ENCODE measurements around the gene MAGOH. TPM values are rescaled to one million over a fixed set of nuclear protein-coding genes. Genes with fewer than 3 reads are reported as not detected.
A peak's percentile ranks its signal among the peaks of the same experiment; 100 is the strongest.

MAGOH gene
- total and polyA plus RNA-seq, 2 of the 13 experiments (the other 11 are each of a cell fraction or from before 2014, with no cell fraction given): 24.1 to 87.0 TPM

GRCh38 chr1:53220171-53220961 is 18.0 kb downstream of the MAGOH start, which contains the start of gene CZIB (continued):
- TF ChIP-seq ZNF639 (CRISPR knock-in tag; conservative IDR thresholded peaks at IDR 0.05) (no peak; the same call in 1 of the 2 replicates), ZMAT3 (CRISPR knock-in tag; conservative IDR thresholded peaks at IDR 0.05) (no peak), ZNF337 (CRISPR knock-in tag; IDR thresholded peaks at IDR 0.05; ENCODE audit: borderline replicate concordance, low read depth) (no peak), ATF2 (CRISPR knock-in tag; IDR thresholded peaks at IDR 0.05) (peak; percentile 58; the same call in 1 of the 2 replicates), MLLT10 (CRISPR knock-in tag; IDR thresholded peaks at IDR 0.05) (no peak), RBAK (CRISPR knock-in tag; IDR thresholded peaks at IDR 0.05) (no peak; the same call in 1 of the 2 replicates), MYC (CRISPR knock-in tag; IDR thresholded peaks at IDR 0.05; ENCODE audit: borderline replicate concordance) (peak; percentile 97), MED13 (CRISPR knock-in tag; IDR thresholded peaks at IDR 0.05) (no peak), SMARCC2 (IDR thresholded peaks at IDR 0.05) (no peak), PAWR (CRISPR knock-in tag; IDR thresholded peaks at IDR 0.05; ENCODE audit: borderline replicate concordance) (no peak)
- TF ChIP-seq, protein P1, sequence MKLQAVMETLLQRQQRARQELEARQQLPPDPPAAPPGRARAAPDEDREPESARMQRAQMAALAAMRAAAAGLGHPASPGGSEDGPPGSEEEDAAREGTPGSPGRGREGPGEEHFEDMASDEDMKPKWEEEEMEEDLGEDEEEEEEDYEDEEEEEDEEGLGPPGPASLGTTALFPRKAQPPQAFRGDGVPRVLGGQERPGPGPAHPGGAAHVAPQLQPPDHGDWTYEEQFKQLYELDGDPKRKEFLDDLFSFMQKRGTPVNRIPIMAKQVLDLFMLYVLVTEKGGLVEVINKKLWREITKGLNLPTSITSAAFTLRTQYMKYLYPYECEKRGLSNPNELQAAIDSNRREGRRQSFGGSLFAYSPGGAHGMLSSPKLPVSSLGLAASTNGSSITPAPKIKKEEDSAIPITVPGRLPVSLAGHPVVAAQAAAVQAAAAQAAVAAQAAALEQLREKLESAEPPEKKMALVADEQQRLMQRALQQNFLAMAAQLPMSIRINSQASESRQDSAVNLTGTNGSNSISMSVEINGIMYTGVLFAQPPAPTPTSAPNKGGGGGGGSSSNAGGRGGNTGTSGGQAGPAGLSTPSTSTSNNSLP (IDR thresholded peaks at IDR 0.05; ENCODE audit: low read depth, low read length): no peak
- TF ChIP-seq, protein P2, sequence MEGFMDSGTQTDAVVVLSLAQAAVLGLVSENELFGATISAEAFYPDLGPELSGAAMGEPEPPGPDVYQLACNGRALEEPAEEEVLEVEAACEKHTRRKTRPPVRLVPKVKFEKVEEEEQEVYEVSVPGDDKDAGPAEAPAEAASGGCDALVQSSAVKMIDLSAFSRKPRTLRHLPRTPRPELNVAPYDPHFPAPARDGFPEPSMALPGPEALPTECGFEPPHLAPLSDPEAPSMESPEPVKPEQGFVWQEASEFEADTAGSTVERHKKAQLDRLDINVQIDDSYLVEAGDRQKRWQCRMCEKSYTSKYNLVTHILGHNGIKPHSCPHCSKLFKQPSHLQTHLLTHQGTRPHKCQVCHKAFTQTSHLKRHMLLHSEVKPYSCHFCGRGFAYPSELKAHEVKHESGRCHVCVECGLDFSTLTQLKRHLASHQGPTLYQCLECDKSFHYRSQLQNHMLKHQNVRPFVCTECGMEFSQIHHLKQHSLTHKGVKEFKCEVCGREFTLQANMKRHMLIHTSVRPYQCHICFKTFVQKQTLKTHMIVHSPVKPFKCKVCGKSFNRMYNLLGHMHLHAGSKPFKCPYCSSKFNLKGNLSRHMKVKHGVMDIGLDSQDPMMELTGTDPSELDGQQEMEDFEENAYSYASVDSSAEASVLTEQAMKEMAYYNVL (CRISPR knock-in tag; IDR thresholded peaks at IDR 0.05; ENCODE audit: borderline replicate concordance): peak; percentile 91; the same call in 1 of the 2 replicates
- TF ChIP-seq, protein P3, sequence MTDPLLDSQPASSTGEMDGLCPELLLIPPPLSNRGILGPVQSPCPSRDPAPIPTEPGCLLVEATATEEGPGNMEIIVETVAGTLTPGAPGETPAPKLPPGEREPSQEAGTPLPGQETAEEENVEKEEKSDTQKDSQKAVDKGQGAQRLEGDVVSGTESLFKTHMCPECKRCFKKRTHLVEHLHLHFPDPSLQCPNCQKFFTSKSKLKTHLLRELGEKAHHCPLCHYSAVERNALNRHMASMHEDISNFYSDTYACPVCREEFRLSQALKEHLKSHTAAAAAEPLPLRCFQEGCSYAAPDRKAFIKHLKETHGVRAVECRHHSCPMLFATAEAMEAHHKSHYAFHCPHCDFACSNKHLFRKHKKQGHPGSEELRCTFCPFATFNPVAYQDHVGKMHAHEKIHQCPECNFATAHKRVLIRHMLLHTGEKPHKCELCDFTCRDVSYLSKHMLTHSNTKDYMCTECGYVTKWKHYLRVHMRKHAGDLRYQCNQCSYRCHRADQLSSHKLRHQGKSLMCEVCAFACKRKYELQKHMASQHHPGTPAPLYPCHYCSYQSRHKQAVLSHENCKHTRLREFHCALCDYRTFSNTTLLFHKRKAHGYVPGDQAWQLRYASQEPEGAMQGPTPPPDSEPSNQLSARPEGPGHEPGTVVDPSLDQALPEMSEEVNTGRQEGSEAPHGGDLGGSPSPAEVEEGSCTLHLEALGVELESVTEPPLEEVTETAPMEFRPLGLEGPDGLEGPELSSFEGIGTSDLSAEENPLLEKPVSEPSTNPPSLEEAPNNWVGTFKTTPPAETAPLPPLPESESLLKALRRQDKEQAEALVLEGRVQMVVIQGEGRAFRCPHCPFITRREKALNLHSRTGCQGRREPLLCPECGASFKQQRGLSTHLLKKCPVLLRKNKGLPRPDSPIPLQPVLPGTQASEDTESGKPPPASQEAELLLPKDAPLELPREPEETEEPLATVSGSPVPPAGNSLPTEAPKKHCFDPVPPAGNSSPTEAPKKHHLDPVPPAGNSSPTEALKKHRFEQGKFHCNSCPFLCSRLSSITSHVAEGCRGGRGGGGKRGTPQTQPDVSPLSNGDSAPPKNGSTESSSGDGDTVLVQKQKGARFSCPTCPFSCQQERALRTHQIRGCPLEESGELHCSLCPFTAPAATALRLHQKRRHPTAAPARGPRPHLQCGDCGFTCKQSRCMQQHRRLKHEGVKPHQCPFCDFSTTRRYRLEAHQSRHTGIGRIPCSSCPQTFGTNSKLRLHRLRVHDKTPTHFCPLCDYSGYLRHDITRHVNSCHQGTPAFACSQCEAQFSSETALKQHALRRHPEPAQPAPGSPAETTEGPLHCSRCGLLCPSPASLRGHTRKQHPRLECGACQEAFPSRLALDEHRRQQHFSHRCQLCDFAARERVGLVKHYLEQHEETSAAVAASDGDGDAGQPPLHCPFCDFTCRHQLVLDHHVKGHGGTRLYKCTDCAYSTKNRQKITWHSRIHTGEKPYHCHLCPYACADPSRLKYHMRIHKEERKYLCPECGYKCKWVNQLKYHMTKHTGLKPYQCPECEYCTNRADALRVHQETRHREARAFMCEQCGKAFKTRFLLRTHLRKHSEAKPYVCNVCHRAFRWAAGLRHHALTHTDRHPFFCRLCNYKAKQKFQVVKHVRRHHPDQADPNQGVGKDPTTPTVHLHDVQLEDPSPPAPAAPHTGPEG (CRISPR knock-in tag; IDR thresholded peaks at IDR 0.05): peak; percentile 79
- TF ChIP-seq, protein P4, sequence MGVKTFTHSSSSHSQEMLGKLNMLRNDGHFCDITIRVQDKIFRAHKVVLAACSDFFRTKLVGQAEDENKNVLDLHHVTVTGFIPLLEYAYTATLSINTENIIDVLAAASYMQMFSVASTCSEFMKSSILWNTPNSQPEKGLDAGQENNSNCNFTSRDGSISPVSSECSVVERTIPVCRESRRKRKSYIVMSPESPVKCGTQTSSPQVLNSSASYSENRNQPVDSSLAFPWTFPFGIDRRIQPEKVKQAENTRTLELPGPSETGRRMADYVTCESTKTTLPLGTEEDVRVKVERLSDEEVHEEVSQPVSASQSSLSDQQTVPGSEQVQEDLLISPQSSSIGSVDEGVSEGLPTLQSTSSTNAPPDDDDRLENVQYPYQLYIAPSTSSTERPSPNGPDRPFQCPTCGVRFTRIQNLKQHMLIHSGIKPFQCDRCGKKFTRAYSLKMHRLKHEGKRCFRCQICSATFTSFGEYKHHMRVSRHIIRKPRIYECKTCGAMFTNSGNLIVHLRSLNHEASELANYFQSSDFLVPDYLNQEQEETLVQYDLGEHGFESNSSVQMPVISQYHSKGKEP (CRISPR knock-in tag; IDR thresholded peaks at IDR 0.05): no peak

Data from HepG2 (cell line).